CD4-positive, alpha-beta T cell treated with Interleukin-21 for 1 hour (primary cell): ENCODE data around the gene SGIP1.

Experiments
- DNase-seq: peaks from one replicate; pipeline ENCODE4 v3.0.0-alpha.2; 2020

Gene SGIP1

DNA sequence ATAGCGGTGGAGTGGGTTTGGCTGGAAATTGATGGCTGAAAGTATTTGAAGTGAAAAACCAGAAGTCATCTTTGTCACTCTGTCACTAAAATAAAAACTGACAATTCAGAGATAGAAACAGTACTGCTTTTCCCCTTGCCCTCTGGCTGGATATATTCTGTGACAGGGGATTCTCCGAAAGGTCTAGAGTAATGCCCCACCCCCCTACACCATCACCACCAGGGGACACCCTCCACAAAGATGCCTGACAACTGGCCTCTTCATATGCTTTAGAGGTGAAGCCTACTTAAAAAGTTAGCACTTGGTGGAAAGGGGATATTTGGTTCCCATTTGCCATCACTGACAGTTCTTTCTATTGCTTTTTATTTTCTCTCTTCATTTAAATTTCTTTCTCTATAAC, 73.5 kb downstream of the SGIP1 start:
- DNase-seq = no peak

DNA sequence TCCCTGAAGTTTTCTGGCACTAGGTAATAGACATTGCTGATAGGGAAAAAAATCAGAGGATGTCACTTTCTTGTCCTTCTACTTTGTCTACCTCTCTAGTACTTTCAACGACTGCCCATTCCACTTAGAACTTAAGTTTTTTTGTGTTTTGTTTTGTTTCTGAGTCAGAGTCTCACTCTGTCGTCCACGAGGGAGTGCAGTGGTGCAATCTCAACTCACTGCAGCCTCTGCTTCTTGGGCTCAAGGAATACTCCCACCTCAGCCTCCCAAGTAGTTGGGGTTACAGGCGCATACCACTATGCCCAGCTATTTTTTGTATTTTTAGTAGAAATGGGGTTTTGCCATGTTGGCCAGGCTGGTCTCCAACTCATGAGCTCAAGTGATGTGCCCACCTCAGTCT, 79.2 kb downstream of the SGIP1 start:
- DNase-seq = no peak

DNA sequence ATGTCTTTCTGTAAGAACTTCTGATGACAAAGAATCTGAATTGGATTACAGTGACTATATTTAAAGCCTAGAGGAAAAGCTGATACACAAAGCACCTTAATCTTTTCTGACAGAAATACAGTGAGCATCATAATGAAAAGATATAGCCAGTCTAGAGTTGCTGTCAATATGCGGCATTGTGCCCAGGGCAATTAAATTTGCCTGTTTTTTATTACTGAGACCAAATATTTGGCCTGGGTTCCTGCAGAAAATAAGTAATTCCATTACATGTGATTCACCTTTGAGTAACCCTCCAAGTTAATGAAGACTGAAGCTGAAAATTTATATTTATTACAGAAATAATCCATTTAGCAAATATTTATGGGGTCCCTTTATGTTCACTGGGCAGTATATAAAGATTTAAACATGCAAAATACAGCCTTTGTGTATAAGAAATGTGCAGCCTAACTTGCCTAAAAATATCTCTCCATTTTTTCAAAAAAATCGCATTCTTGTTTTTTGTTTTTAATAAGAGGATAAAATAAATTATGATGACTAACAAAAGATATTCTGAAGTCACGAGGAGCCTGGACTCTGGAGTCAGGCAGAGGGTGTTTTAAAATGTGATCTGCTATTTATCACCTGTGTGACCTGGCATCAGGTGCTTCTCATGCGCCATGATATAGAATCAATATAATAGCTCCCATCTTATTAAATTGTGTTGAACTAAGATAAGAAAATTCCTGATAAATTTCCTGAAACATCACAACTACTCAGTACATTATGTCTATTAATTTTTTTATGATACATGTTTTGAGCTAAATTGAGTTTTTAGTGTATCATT, 83.6 kb downstream of the SGIP1 start:
- DNase-seq = no peak

DNA sequence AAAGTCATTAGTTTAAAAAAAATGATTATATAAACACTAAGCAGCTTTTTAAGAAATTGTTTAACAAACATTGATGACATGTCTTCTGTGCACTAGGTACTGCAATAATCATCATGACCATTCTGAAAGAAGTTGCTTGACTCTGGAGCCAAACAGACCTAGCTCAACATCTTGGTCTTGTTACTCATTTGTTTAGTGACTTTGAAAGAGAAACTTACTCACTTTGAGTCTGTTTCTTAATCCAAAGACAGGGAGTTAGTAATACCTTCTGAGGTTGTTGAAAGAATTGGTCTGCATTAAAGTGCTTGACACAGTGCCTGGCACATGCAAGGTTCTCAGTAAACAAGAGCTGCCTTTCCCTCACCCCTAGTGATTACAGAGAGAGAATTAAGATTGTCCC, 84.4 kb downstream of the SGIP1 start:
- no peak for DNase-seq

DNA sequence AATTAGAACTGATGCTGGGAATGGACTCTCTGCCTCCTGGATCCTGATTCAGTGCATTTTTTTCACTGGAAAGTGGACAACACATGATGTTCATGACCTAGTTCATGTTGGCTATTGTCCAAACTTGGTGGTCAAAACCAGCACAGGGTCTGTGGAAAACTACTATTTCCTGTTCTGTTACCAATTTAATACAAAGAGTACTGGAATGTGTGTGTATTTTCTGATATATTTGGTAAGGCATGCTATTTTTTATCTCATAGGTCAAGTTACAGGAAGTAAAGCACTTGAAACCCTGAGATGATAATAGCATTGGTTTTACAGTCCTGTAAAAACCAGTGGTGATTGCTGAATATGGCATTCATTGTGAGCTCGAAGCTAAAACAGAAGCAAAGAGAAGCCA, 89.9 kb downstream of the SGIP1 start:
- no peak for DNase-seq

DNA sequence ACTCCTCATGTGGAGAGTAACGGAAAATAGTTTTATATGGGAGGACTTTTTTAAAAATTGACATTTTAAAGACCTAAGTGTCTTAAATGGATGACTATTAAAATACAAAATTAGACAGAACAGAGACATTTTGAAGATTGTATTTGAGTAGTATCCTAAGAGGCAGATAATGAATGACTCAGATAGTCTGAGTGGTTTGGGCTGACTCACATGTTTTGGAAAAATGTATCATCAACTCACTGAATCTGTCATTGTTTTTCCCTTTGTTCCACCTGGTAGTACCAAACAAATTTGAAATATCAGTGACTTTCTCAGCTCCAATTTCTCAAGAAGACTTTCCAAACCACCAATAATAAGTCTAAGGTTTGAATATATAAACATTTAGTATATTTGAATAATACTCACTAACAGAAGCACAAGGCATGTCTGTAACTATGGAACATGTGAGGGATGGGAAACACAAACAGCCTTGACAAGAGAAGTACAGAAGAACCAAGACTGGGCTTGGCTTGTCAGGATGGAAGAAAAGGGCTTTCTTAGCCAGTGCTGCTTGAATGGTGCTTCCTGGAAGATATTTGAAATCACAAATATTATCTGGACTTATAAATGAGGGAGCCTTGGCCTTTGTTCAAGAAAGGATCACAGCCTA, 90.6 kb downstream of the SGIP1 start:
- DNase-seq = no peak

DNA sequence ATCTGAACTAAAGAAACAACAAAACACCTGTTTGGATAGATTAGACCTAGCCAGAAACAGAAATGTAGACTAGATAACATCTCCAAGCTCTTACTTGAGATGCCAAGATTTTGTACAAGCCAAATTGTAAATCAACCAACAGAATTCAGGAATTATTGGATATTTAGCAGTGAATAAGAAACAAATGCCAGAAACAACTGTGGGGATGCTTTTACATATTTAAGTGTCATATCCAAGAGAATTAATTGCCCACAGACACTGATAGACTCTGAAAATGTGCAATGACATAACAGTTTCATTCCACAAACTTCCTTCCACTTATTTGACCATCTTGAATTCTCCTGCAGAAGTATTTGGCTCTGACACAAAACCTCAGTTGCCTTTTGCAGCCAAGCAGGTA, 92.3 kb downstream of the SGIP1 start:
- no peak for DNase-seq

DNA sequence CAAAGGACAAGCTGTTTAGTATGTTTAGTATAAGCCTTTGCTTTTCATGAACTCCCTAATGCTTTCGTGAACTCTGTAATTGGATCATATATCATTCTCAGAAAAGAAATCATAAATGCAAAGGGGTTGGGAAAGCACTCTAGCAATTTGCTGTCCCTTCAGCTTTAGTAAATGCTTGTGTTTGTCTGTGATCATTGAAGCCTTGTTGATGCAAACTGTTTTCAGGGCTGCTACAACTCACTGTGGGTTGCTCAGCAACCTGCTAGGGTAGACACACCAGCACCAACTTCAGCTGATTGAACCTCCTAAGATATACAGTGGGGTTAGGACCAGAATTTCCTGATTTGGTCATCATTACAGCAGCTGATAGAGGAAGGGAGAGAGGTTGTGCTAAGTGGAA, 95.0 kb downstream of the SGIP1 start:
- DNase-seq = no peak

DNA sequence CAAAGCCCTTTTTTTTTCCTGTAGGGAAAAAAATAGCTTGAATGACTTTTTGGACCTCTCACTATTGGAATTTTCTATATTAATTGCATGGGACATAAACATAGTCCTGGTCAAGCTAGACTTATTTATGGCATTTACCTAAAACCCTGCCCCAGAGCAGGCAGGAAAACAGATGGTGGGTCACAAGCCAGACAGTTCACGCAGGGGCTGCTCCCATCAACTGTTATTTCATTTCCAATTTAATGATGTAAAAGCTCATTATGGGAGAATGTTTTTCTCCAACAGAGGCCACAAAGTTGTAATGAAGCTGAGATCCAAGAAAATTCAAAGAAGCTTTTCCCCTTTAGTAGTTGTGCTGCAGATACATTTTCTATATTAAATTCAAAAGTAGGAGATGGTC, 99.2 kb downstream of the SGIP1 start:
- DNase-seq = no peak

DNA sequence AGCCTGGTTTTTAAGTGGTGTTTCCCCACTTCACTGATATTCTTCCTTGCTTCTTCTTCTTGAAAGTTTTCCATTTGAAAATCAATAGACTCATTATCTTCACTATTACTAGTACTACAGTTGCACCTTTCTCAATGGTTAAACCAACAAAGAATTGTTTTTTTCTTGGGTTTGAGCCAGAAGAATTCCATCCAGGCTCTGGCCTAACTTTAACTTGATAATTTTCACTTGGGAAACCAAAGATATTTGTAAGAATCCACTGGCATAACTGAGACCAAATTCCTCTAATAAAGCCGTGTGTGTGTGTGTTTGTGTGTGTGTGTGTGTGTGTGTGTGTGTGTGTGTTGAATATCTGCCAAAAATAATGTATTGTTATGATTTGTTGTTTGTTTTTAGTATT, 103.2 kb downstream of the SGIP1 start:
- no peak for DNase-seq

DNA sequence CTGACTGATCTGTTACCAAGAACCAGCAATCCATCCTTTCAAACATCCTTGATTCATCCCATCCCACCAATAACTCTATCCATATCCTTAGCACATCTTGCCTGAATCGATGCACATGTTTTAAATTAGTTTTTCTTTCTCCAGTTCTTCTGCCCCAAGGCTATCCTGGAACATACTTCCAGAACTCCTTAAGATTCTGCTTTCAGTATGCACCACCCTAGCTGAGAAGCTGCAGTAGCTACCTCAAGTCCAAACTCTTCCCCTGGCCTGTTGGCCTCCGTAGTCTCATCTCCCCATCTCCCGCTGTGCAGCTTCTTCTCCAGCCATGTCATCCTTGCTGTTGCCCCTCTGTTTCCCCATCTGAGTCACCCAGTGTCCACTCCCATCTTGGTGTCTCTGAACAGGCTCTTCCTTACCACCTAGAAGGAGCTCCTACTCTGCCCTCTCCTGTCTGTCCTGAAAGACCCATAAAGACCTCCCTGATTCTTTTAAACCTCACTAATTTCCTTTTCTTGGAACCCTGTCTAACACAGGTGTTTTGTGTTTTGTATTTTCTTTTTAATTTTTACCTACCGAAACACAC, 108.0 kb downstream of the SGIP1 start:
- no peak for DNase-seq

DNA sequence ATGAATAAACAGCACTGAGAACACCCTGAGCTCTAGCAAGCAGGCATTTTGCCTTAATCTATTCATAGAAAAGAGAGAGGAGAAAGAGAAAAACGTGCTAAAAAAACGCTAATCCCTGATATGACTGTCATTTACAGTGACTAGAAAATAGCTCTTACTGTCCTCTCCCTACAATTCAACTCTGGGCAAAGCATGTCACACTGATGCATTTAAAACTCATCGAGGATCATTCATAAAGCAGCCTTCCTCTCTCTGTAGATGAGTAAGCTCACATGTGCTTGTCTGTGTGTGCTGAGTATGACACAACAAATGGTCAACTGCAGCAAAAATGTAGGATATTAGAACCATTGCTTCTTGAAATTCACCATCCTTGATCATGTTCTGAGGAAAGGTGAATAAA, 109.0 kb downstream of the SGIP1 start:
- DNase-seq = no peak

DNA sequence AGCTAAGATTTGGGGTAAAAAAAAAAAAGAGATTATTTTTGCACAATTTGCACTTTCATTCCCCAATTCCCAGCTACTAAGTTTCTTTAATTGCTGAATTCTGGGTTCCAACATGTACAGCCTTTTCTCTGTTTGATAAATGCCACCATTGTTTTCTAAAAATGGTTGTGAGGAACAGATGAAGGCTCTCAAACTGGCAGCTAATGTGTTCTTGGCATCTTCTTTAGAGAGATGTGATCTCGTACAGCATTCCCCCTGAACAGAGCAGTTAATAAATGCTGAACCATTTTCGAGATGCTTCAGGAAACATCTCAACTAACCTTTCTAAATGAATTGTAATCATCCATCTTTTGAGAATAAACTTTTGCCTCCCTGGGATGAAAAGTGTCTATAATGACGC, 110.4 kb downstream of the SGIP1 start:
- no peak for DNase-seq

DNA sequence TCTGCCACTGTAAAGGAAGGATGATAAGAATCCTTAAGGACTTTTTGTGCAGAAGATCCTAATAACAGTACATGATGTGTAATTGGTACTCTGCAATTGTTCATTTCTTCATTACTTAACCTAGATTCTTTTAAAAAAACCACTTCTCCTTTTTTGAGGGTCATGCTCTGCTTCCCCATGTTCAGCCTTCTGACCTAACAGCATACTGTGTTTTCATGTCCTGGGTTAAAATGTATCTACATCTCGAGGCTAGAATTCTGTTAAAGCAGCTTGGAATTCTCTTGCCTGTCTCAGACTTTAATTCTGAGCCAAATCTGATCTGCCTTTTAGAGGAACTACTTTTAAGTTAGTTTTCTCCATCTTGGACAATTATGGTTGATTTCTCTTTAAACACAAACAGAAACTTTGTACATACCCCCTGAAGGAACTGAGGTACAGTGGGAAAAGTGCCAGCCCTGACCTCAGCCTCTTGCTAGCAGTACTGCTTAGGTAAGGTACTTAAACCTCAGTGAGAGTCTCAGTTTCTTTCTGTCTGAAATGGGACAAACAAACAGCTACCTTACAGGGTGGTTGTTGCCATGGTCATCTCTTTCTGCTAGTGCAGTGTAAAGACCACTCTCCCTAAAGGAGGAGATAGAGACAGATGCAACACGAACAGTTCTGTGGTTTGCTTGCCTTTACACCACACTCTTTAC, 115.1 kb downstream of the SGIP1 start:
- no peak for DNase-seq

DNA sequence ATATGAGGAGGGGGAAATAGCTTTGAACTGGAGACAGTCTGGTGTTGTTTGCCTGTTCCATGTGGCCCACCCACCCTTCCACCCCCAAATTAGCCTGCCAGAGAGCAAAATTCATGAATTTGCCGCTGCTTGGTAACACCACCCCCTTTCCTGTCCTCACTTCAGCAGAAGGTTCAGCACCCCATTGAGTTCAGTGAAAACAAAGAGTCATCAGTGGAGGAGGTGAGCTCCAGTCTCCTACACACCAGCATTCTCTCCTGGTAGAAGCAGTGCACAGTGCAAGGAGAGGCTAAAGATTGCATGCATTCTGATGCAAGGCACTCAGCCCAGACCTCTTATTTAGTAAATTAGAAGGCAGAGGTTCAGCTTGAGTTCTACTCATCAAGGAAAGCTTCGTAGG, 118.6 kb downstream of the SGIP1 start:
- DNase-seq = no peak

DNA sequence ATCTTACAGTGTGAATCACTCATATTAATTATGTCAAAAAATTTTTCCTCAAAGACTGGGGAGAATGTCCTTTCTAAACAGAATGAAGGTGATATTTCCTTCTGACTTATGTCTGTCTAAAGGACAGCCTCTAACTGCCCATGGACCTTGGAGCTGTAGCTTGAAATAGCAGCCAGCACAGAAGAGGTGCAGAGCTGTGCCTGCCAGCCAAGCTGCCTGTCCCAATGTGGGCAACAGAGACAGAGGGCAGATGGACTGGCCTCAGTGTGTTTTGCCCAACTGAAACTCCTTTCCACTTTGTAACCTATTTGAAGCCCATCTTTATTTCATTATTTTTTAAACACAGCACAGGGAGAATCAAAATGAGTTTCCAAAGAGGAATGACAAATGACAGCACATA, 120.7 kb downstream of the SGIP1 start:
- no peak for DNase-seq

DNA sequence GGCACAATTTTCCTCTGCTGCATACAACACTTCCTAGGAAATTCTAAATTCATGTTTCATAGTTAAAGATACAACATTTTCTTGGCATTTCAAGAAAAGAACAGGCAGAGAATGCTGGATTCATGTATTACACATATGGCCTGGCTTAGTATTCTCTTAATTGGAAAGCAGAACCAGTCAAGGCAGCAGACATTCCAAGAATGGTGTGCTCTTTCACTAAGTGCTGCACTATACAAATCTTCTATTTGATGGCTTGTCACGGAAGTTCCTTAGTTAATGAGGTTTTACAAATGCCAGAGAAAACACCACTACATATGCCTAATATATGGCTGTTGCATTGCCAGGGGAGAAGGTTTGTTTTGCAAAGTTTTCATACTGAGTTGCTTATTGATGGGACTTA, 137.5 kb downstream of the SGIP1 start:
- DNase-seq = no peak

DNA sequence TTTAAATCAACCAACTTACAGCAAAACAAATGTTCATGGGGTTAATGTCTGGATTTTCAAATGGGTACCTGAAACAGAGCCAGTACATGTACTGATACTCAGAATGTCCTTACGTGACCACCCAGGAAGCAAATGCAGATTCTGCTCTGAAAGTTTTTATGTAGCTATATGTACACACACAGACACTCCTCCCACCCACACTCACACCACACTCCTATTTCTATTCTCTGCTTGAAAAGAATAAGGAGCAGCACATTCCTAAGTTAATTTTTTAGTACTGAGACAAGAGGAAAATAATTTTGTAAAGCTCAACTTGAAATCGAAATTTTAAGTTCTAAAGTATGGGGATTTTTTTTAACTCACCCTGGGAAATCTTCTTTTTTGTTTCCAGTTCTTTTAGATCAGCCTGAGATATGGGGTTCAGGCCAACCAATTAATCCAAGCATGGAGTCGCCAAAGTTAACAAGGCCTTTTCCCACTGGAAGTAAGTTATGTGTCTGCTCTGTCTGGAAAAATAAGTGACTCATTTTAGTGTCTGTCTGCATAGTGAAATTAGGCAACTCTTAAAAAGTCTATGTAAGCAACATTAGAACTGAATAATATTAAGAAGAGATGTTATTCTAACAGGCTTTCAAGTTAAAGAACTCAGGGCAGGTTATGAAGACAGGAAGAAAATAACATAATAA, 142.8 kb downstream of the SGIP1 start:
- no peak for DNase-seq

DNA sequence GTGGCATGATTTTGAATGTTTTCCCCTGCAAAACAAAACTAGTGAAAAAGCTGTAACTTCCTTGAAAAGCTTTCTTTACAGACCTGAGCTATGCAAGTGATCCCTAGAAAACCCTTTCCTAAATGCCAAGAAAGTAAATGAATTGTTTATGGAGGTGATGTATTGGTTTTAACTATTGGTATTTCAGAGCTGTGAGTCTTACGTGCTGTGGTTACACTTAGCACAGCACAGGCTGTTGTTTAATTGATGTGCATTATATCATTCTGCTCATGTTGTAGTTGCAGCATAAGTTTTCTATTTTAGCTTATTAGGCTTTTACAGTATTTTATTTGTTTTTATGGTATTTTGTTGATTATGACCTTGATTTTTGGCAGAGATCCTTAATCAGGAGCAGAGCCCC, 144.2 kb downstream of the SGIP1 start:
- no peak for DNase-seq

DNA sequence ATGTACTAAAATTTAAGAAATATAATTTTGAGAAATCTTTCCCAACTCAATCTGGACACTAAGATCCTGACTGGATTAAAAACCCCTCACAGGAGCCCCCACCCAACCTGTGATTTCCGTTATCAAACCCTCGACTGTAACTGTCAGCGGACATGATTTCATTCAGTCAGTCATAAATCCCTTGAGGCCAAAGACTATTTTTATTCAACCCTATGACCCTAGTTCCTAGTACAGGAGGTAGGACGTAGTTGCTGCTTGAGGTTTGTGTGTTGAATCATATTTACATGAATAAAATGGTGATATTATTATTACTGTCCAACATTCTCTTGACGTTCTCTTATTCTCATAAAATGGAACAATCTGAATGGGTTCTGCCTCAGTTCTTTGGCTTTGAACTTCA, 145.2 kb downstream of the SGIP1 start:
- DNase-seq = no peak

DNA sequence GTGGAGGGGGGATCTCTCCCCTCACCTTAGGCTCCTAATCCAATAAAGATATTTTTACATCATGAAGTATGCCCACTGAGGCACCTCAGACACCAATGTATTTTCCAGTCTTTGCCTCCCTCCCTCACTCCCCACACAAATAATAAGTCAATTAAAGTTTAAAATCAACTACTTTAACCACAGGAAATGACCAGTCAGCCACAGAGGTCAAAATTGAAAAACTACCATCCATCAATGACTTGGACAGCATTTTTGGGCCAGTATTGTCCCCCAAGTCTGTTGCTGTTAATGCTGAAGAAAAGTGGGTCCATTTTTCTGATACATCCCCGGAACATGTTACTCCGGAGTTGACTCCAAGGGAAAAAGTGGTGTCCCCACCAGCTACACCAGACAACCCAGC, 147.7 kb downstream of the SGIP1 start:
- DNase-seq = no peak

DNA sequence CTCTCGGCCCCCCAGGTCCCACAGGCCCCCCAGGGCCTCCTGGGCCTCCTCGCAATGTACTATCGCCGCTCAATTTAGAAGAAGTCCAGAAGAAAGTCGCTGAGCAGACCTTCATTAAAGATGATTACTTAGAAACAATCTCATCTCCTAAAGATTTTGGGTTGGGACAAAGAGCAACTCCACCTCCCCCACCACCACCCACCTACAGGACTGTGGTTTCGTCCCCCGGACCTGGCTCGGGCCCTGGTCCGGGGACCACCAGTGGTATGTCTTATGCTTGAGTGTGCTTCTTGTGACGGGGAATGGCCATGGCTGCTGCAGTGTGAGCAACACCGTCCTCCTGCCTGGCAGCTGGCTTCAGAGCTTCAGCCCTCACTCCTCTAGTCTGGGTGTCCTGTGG, 148.2 kb downstream of the SGIP1 start:
- no peak for DNase-seq

DNA sequence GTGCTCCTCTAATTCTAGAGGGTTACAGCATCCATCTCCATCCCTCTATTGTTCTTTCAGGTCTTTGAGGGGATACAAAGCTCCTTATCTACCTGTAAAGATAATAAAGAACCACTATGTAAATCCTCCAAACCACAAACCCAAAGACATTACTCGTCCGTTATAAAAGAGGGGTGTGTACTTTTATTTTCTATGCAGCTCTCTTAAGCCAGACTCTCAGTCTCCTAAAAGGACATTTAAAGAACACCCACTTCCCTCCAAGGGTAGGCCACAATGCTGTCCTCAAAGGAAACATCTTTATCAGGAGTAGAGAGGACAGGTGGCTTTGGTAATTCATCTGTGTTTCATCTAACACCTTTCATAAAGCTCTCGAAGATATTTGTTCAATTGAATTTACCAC, 150.4 kb downstream of the SGIP1 start:
- no peak for DNase-seq
